Fibroblast of lung (primary cell): ENCODE results near the gene PTRH1. TPM values are rescaled to one million over a fixed set of nuclear protein-coding genes. Genes with fewer than 3 reads are reported as not detected.

Experiments
- DNase-seq, 2 donors: peaks; one replicate each; pipeline versions ENCODE4 v3.0.0 to v3.0.0-alpha.2; 2010; ENCODE audit warnings: low read depth in 2 of 2
- H2AFZ ChIP-seq: 2 replicates; pipeline ENCODE4 v1.5.1; 2012; ENCODE audit warnings: low read length, control low read depth, inconsistent platforms
- H3K27ac ChIP-seq: 2 replicates; pipeline ENCODE4 v1.5.1; 2011; ENCODE audit warnings: low read length, control low read depth; ENCODE audit not compliant: insufficient read depth
- H3K27me3 ChIP-seq: 2 replicates; pipeline ENCODE4 v1.5.1; 2011; ENCODE audit warnings: mild to moderate bottlenecking, low read length; ENCODE audit not compliant: control insufficient read depth, insufficient read depth
- H3K36me3 ChIP-seq: 2 replicates; pipeline ENCODE4 v1.5.1; 2011; ENCODE audit warnings: low read length; ENCODE audit not compliant: control insufficient read depth, insufficient read depth
- H3K4me1 ChIP-seq: 2 replicates; pipeline ENCODE4 v1.5.1; 2011; ENCODE audit warnings: low read length; ENCODE audit not compliant: control insufficient read depth, insufficient read depth; ENCODE audit errors: extremely low read depth
- H3K4me2 ChIP-seq: 2 replicates; pipeline ENCODE4 v1.5.1; 2011; ENCODE audit warnings: low read length, control low read depth; ENCODE audit not compliant: insufficient read depth; ENCODE audit errors: extremely low read depth
- H3K4me3 ChIP-seq, 4 experiments: fragments of 200-600 bp in 1 of 4; sonication (generic) in 1 of 4; replicated peaks in 1 of 4; 2 replicates each; pipeline ENCODE4 v1.5.1; 2011 to 2016; ENCODE audit warnings: low read length in 4 of 4, low read depth in 3 of 4, mild to moderate bottlenecking in 3 of 4, control low read depth in 2 of 4, inconsistent platforms in 1 of 4, mixed read lengths in 1 of 4; ENCODE audit not compliant: insufficient read depth in 1 of 4; ENCODE audit errors: control extremely low read depth in 1 of 4
- H3K79me2 ChIP-seq: 2 replicates; pipeline ENCODE4 v1.5.1; 2012; ENCODE audit warnings: mild to moderate bottlenecking, low read length, inconsistent platforms; ENCODE audit not compliant: control insufficient read depth, insufficient read depth
- H3K9ac ChIP-seq: 2 replicates; pipeline ENCODE4 v1.5.1; 2011; ENCODE audit warnings: mild to moderate bottlenecking, low read length, control low read depth; ENCODE audit not compliant: insufficient read depth
- H3K9me3 ChIP-seq: 2 replicates; pipeline ENCODE4 v1.5.1; 2012; ENCODE audit warnings: low read depth, low read length; ENCODE audit not compliant: control insufficient read depth, insufficient read depth
- H4K20me1 ChIP-seq: 2 replicates; pipeline ENCODE4 v1.5.1; 2011; ENCODE audit warnings: low read length; ENCODE audit not compliant: control insufficient read depth, insufficient read depth; ENCODE audit errors: extremely low read depth
- EZH2 ChIP-seq: IDR thresholded peaks from 2 replicates; pipeline ENCODE4 v1.5.1; 2012; ENCODE audit warnings: low read length, control low read depth, mild to moderate bottlenecking; ENCODE audit errors: missing control alignments
- polyA plus RNA-seq, 2 donors: library from polyadenylated mRNA; depleted of rRNA in 1 of 2; stranded (reverse) in 1 of 2; unstranded in 1 of 2; fragments of >200 nt; gene quantifications; 2 replicates each; pipeline ENCODE4 v1.2.1, GENCODE V29; 2011 to 2012; ENCODE audit warnings: missing spikeins in 1 of 2
- total RNA-seq: library from RNA; depleted of rRNA; stranded (reverse); fragments of >200 nt; gene quantifications from 2 replicates; pipeline ENCODE4 v1.2.1, GENCODE V29; 2014
- TF ChIP-seq, protein P1 (sequence below), 2 donors: IDR thresholded peaks in 1 of 2; conservative IDR thresholded peaks in 1 of 2; 1 replicate in 1 of 2; 2 replicates in 1 of 2; pipeline ENCODE4 v1.5.1; 2011 to 2012; ENCODE audit warnings: low read length in 2 of 2, control low read depth in 1 of 2, inconsistent platforms in 1 of 2, low read depth in 1 of 2, mild to moderate bottlenecking in 1 of 2

Gene PTRH1
- total and polyA plus RNA-seq, 2 donors (not counting 1 experiment from before 2014, with no cell fraction given), result 4.9 to 26.1 TPM

DNA sequence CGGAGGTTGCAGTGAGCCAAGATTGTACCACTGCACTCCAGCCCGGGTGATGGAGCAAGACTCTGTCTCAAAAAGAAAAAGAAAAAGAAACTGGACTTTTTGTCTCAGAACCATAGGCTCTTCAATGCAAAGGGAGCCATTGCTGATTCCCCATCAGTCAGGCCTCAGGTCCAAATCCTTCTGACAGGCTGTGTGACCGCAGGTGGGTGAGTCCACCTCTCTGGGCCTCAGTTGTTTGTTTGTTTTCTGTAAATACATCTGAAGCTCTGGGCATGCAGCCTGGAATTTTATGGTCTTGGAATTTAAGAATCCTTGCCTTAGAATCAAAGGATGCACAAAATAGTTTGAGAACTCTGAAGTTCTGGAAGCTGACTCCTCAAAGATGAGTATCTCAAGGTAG lies 40.8 kb upstream of the PTRH1 start:
- Histone ChIP-seq H3K4me2 (no peak overlapping the region), H3K27me3 (peaks cover 35% of the 10 kb centered on the region), H3K4me1 (no peaks in the 10 kb centered on the region), H3K4me3 (no peak overlapping the region), H3K36me3 (no peaks in the 10 kb centered on the region), H3K27ac (no peak overlapping the region), H4K20me1 (peaks cover 1% of the 10 kb centered on the region), H3K9me3 (no peaks in the 10 kb centered on the region), H3K79me2 (no peaks in the 10 kb centered on the region), H3K9ac (no peak overlapping the region), H2AFZ (no peak overlapping the region)
- no peak for TF ChIP-seq EZH2
- TF ChIP-seq, protein P1, sequence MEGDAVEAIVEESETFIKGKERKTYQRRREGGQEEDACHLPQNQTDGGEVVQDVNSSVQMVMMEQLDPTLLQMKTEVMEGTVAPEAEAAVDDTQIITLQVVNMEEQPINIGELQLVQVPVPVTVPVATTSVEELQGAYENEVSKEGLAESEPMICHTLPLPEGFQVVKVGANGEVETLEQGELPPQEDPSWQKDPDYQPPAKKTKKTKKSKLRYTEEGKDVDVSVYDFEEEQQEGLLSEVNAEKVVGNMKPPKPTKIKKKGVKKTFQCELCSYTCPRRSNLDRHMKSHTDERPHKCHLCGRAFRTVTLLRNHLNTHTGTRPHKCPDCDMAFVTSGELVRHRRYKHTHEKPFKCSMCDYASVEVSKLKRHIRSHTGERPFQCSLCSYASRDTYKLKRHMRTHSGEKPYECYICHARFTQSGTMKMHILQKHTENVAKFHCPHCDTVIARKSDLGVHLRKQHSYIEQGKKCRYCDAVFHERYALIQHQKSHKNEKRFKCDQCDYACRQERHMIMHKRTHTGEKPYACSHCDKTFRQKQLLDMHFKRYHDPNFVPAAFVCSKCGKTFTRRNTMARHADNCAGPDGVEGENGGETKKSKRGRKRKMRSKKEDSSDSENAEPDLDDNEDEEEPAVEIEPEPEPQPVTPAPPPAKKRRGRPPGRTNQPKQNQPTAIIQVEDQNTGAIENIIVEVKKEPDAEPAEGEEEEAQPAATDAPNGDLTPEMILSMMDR (conservative IDR thresholded peaks at IDR 0.05 in 1 of 2, IDR thresholded peaks at IDR 0.05 in 1 of 2; ENCODE audit: low read depth in 1 of 2, low read length in 2 of 2), result no peak
- no peak for DNase-seq

DNA sequence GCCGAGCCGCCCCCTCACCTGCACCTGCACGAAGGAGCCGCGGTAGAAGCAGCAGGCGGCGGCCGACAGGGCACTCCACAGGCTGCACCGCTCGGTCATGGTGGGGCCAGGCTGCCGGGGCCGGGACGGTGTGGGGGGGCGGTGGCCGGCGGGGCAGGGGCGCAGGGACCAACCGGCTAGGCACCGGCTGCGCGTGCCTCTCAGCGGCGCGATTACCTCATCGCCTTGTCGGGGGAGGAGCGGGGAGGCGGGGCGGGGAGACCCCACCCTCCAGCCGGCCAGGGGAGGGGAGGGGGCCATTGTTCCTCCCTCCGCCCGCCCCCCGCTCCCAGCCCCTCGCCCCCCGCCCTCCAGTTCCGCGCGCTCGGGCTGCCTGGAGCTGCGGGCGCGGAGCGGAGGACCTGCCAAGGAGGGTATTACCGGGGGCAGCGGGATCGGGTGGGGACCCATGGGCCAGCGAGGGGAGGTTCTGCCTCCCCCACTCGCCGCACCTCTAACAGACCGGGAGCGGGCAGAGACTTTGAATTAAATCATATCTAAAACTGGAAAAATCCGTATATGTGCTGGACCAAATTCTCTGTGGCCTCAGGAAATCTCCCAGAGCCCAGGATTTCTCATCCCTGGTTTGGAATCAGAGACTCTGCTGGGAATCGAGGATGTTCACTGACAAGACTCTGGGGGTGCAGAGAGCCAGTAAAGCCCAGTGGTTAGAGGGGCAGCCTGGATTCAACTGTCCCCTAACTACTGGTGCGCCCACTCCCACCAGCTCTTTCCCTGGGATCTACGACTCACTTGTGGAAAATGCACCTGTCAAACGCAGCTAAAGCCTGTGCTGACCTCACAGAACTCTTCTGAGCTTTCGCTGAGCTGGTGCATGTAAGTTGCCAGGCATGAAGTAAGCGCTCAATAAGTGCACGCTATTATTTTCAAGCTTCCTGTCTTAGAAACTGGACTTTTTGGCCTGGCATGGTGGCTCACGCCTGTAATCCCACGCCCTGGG lies 39.9 kb upstream of the PTRH1 start:
- Histone ChIP-seq H3K4me1 (no peaks in the 10 kb centered on the region), H3K27me3 (peaks cover 33% of the 10 kb centered on the region), H3K79me2 (no peaks in the 10 kb centered on the region), H2AFZ (no peak overlapping the region), H3K4me2 (no peak overlapping the region), H3K9ac (no peak overlapping the region), H3K9me3 (no peaks in the 10 kb centered on the region), H3K27ac (no peak overlapping the region), H3K4me3 (no peak overlapping the region), H4K20me1 (peaks cover 2% of the 10 kb centered on the region), H3K36me3 (no peaks in the 10 kb centered on the region)
- DNase-seq, result no peak
- TF ChIP-seq, protein P1 (conservative IDR thresholded peaks at IDR 0.05 in 1 of 2, IDR thresholded peaks at IDR 0.05 in 1 of 2; ENCODE audit: low read depth in 1 of 2, low read length in 2 of 2), result no peak
- TF ChIP-seq EZH2, result peak; percentile 70

DNA sequence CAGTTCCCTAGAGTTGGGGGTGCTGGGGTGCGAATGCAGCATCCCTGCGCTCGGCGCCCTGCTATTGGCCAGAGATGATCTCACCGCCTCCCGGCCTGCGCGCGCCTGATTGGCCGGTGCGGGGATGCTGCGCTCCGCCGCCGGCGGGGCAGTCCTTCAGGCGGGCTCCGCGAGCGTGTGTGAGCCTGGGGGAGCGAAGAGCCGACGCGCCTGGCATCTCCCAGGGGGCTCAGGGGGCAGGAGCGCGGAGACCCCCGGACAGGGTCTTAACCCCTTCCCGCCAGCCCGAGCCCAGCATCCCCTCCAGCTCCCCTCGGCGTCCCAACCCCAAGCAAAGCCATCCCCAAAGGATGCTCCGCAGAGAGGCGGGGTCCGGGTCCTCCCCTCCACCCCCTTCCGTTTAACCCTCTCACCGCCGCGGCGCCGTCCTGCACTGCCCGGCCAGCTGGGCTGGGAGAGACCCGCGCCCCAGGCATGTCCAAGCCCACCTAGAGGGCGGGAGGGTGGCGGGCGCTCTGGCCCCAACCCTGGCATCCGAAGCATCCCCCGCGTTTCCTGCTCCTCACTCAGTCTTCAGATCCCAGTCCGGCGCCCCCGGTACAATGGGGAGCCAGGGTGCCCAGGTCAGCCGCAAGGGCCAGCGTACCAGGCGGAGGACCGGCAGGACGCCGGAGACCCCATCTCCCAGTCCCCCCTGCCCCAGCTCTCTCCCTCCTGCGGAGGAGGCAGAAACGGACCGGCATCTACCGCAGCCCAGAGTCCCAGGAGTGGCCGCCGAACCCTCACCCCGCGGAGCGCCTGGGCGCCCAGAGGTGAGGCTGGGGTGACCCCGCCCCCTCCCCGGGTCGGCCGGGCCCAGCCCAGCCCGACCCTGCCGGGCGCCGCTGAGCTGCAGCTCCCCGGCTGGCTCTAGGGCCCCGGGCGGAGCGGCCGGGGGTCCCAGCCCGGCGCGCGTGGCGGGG lies 38.9 kb upstream of the PTRH1 start:
- Histone ChIP-seq H2AFZ (no peak overlapping the region), H3K27ac (no peak overlapping the region), H3K4me1 (no peaks in the 10 kb centered on the region), H3K27me3 (peaks cover 33% of the 10 kb centered on the region), H3K36me3 (no peaks in the 10 kb centered on the region), H3K9me3 (no peaks in the 10 kb centered on the region), H3K79me2 (no peaks in the 10 kb centered on the region), H4K20me1 (peaks cover 2% of the 10 kb centered on the region), H3K4me2 (no peak overlapping the region), H3K4me3 (no peak overlapping the region), H3K9ac (no peak overlapping the region)
- peak; percentile 68 for TF ChIP-seq EZH2
- TF ChIP-seq, protein P1 (conservative IDR thresholded peaks at IDR 0.05 in 1 of 2, IDR thresholded peaks at IDR 0.05 in 1 of 2; ENCODE audit: low read depth in 1 of 2, low read length in 2 of 2), result no peak
- peak in 1 of 2 donors; percentile 16 for DNase-seq
